22Rv1 (cell line): ENCODE data around the gene PHB1.

Source experiments
- CTCF ChIP-seq: fragments of 450-650 bp; IDR thresholded peaks from 2 replicates; pipeline ENCODE4 v1.5.1; 2017; ENCODE audit warnings: mild to moderate bottlenecking
- ZFX ChIP-seq: fragments of 450-650 bp; IDR thresholded peaks from 2 replicates; pipeline ENCODE4 v1.6.1; 2017; ENCODE audit warnings: antibody characterized with exemption, borderline replicate concordance

- no peak for TF ChIP-seq CTCF
- TF ChIP-seq ZFX: no peak
These were observed 23.2 kb upstream of the PHB1 start for GRCh38 chr17:49437696-49438435.
